ENCODE data around the gene PDE5A. TPM values are rescaled to one million over a fixed set of nuclear protein-coding genes. Genes with fewer than 3 reads are reported as not detected.

PDE5A gene
- total RNA-seq, 1 donor from 2014 or later, result 9.1 TPM

- no peak for TF ChIP-seq CTCF (IDR thresholded peaks at IDR 0.05)
- Mint-ChIP-seq H3K27me3 (ENCODE audit: unreplicated experiment) (no peaks in the 10 kb centered on the region), H3K36me3 (ENCODE audit: unreplicated experiment) (no peaks in the 10 kb centered on the region), H3K4me1 (ENCODE audit: unreplicated experiment) (peaks cover 21% of the 10 kb centered on the region), H3K9me3 (ENCODE audit: unreplicated experiment) (no peaks in the 10 kb centered on the region), H3K27ac (ENCODE audit: unreplicated experiment) (no peak overlapping the region), H3K4me3 (ENCODE audit: unreplicated experiment) (peak overlapping the region; percentile 82)
- DNase-seq (ENCODE audit: extremely low spot score, unreplicated experiment), result no peak
Measured at GRCh38 chr4:119625761-119626160, 2.8 kb downstream of the PDE5A start.

- H3K4me1 Mint-ChIP-seq (ENCODE audit: unreplicated experiment), result peaks cover 24% of the 10 kb centered on the region
- TF ChIP-seq CTCF (IDR thresholded peaks at IDR 0.05), result no peak
- no peak overlapping the region for H3K4me3 Mint-ChIP-seq (ENCODE audit: unreplicated experiment)
Measured at GRCh38 chr4:119624356-119624755, 4.2 kb downstream of the PDE5A start.

GRCh38 chr4:119623025-119623424 lies 5.6 kb downstream of the PDE5A start:
- Mint-ChIP-seq H3K36me3 (ENCODE audit: unreplicated experiment) (no peaks in the 10 kb centered on the region), H3K27me3 (ENCODE audit: unreplicated experiment) (no peaks in the 10 kb centered on the region), H3K9me3 (ENCODE audit: unreplicated experiment) (no peaks in the 10 kb centered on the region), H3K4me3 (ENCODE audit: unreplicated experiment) (no peak overlapping the region), H3K4me1 (ENCODE audit: unreplicated experiment) (peaks cover 19% of the 10 kb centered on the region), H3K27ac (ENCODE audit: unreplicated experiment) (no peak overlapping the region)
- no peak for DNase-seq (ENCODE audit: extremely low spot score, unreplicated experiment)
- no peak for TF ChIP-seq CTCF (IDR thresholded peaks at IDR 0.05)

More at GRCh38 chr4:119624356-119624755, 4.2 kb downstream of the PDE5A start:
- no peaks in the 10 kb centered on the region for H3K36me3 Mint-ChIP-seq (ENCODE audit: unreplicated experiment)
- H3K9me3 Mint-ChIP-seq (ENCODE audit: unreplicated experiment), result no peaks in the 10 kb centered on the region
- no peak for DNase-seq (ENCODE audit: extremely low spot score, unreplicated experiment)
- H3K27ac Mint-ChIP-seq (ENCODE audit: unreplicated experiment), result no peak overlapping the region
- no peaks in the 10 kb centered on the region for H3K27me3 Mint-ChIP-seq (ENCODE audit: unreplicated experiment)

DNA sequence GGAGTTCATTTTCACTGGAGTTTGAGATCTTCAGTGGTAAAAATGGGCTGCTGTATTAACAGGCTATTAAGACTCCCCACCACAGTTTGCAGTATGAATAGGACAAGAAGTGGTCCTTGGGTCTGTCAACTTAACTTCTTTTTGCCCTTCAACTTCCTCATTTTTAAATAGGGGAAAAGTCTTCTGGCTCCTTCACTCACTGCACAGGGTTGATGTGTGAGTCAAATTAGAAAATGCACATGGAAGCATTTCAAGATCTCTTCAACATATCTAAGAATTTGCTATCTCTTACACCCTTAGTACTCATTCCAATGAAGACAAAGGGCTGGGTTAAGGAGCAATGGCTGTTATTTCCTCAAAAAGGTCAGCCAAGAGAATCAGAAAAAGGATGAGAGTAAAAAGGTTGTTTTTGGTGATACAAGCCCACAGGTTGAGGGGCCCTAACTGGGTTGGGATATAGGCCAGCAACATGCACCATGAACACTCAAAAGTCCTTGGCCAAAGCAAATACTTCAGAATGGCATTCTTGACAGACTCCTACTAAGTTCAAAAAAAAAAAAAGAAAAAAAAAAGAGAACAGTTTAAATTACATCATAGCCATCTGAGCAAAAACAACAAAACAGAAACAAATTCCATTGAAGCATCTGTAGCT lies 13.4 kb downstream of the PDE5A start:
- Mint-ChIP-seq H3K27ac (ENCODE audit: unreplicated experiment) (no peak overlapping the region), H3K27me3 (ENCODE audit: unreplicated experiment) (no peaks in the 10 kb centered on the region), H3K36me3 (ENCODE audit: unreplicated experiment) (peaks cover 4% of the 10 kb centered on the region), H3K9me3 (ENCODE audit: unreplicated experiment) (no peaks in the 10 kb centered on the region), H3K4me1 (ENCODE audit: unreplicated experiment) (peaks cover 5% of the 10 kb centered on the region), H3K4me3 (ENCODE audit: unreplicated experiment) (no peak overlapping the region)
- DNase-seq (ENCODE audit: extremely low spot score, unreplicated experiment), result no peak
- TF ChIP-seq CTCF (IDR thresholded peaks at IDR 0.05), result no peak

DNA sequence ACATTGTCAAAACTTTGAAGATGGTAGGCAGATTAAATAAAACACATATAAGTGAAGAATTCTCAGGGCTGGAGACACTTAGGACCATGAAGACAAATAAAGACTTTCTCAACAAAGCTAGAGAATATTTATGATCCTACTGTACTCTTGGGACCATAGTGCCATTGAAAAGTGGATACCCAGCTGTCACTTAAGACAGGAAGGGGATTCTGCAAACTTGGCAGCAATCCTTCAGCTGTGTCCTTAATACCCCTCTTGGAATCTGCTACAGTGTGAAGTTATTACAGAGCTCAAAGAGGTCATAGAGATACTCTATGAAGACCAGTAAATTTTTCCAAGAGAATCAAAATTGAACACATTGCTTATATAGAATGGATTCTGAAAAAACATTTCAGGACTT lies 24.3 kb downstream of the PDE5A start:
- Mint-ChIP-seq H3K4me3 (ENCODE audit: unreplicated experiment) (no peak overlapping the region), H3K27ac (ENCODE audit: unreplicated experiment) (no peak overlapping the region), H3K4me1 (ENCODE audit: unreplicated experiment) (peaks cover 2% of the 10 kb centered on the region), H3K36me3 (ENCODE audit: unreplicated experiment) (peaks cover 14% of the 10 kb centered on the region), H3K9me3 (ENCODE audit: unreplicated experiment) (no peaks in the 10 kb centered on the region), H3K27me3 (ENCODE audit: unreplicated experiment) (no peaks in the 10 kb centered on the region)
- no peak for TF ChIP-seq CTCF (IDR thresholded peaks at IDR 0.05)
- no peak for DNase-seq (ENCODE audit: extremely low spot score, unreplicated experiment)

Data from osteocyte (in vitro differentiated cells).